Gastroesophageal sphincter (tissue), 4 donors: ENCODE results near the gene ELMO1. TPM values are rescaled to one million over a fixed set of nuclear protein-coding genes. Genes with fewer than 3 reads are reported as not detected.

Experiments
- ATAC-seq: fragments of 150-250 bp; one replicate; pipeline ENCODE4 v1.9.1; 2016; ENCODE audit warnings: mild to moderate bottlenecking, moderate library complexity
- H3K27ac ChIP-seq, 4 donors: fragments of 200-600 bp; sonication (generic) in 3 of 4; 1 replicate in 3 of 4; 2 replicates in 1 of 4; pipeline ENCODE4 v1.5.1; 2016 to 2019
- H3K27me3 ChIP-seq: fragments of 200-600 bp; sonication (generic); one replicate; pipeline ENCODE4 v1.5.1; 2019
- H3K36me3 ChIP-seq, 2 donors: fragments of 200-600 bp; sonication (generic); one replicate each; pipeline ENCODE4 v1.5.1; 2019; ENCODE audit warnings: control low read depth in 1 of 2
- H3K4me1 ChIP-seq, 3 donors: fragments of 200-600 bp; sonication (generic); 1 replicate in 2 of 3; 2 replicates in 1 of 3; pipeline ENCODE4 v1.5.1; 2016 to 2019; ENCODE audit warnings: control low read depth in 2 of 3
- H3K4me3 ChIP-seq, 2 donors: fragments of 200-600 bp; sonication (generic); one replicate each; pipeline ENCODE4 v1.5.1; 2019; ENCODE audit warnings: mild to moderate bottlenecking in 1 of 2, moderate library complexity in 1 of 2
- H3K9me3 ChIP-seq, 3 donors: fragments of 200-600 bp; sonication (generic); one replicate each; pipeline ENCODE4 v1.5.1; 2017 to 2019; ENCODE audit warnings: control low read depth in 2 of 3
- EP300 ChIP-seq: sonication (generic); formaldehyde crosslinking; IDR thresholded peaks from one replicate; pipeline ENCODE4 v1.6.1; 2017; ENCODE audit warnings: antibody characterized with exemption, mild to moderate bottlenecking
- POLR2A ChIP-seq, 2 donors: fragments of 450-650 bp; IDR thresholded peaks; one replicate each; pipeline ENCODE4 v1.6.1; 2017; ENCODE audit warnings: antibody characterized with exemption in 2 of 2, mild to moderate bottlenecking in 2 of 2, moderate library complexity in 1 of 2
- POLR2AphosphoS5 ChIP-seq: sonication (generic); formaldehyde crosslinking; IDR thresholded peaks from one replicate; pipeline ENCODE4 v1.6.1; 2017; ENCODE audit warnings: antibody characterized with exemption
- WGBS, 2 donors: methylation state at CpG; one replicate each; pipeline ENCODE4 v1.1.5; 2018; ENCODE audit warnings: low coverage in 1 of 2; 5-methylcytosine and 5-hydroxymethylcytosine counted together
- total RNA-seq, 4 donors: library from RNA; depleted of rRNA; stranded (reverse); fragments of >200 nt; gene quantifications; one replicate each; pipeline ENCODE4 v1.1.0, GENCODE V29; 2016
- TF ChIP-seq, protein P1 (sequence below), 4 experiments: fragments of 200-600 bp in 2 of 4; fragments of 450-650 bp in 2 of 4; sonication (generic) in 1 of 4; IDR thresholded peaks; one replicate each; pipeline ENCODE4 v1.5.1; 2017 to 2019; ENCODE audit warnings: antibody characterized with exemption in 4 of 4, mild to moderate bottlenecking in 2 of 4, moderate library complexity in 2 of 4

ELMO1 gene
- total RNA-seq, 4 donors from 2014 or later = 22.1 to 54.0 (median 42.7) TPM

DNA sequence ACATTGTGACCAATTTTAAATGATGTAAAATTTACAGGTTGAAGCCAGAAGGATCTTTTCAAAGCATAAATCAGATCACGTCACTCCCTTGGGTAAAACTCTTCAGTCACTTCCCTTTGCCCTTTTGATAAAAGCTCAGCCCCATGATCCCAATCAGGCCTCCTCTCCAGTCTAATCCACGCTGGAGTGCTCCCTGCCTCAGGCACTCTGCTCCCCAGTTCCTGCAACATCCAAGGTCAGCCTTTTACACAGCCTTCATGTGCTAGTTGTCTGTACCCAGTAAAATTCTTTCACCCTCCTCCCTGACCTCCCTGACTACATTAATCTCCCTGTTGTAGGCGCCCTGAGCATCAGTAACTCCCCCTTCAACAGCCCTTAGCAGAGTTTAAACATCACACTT, 14.1 kb downstream of the ELMO1 start:
- H3K4me3 ChIP-seq = no peak overlapping the region

DNA sequence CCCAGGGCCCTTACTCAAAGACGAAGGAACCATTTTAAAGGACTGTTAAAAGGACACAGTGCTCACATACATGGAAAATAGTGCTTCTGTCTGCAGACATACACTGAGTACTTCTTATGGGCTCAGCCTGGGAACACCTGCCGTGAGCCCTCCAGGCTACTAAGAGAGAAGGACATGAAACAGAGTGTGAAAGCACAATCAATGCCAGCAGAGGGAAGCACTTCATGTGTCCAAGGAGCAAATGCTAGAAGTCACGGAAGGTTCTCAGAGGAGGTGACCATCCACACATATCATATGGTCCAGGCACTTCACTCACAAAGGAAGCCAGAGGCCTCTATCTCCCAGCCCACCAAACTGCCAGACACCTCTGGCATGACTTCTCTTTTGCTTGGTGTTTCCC, 15.5 kb downstream of the ELMO1 start:
- ATAC-seq = no peak
- H3K27me3 ChIP-seq = no peaks in the 10 kb centered on the region
- no peaks in the 10 kb centered on the region for H3K36me3 ChIP-seq
- H3K4me3 ChIP-seq = no peak overlapping the region
- TF ChIP-seq, protein P1, sequence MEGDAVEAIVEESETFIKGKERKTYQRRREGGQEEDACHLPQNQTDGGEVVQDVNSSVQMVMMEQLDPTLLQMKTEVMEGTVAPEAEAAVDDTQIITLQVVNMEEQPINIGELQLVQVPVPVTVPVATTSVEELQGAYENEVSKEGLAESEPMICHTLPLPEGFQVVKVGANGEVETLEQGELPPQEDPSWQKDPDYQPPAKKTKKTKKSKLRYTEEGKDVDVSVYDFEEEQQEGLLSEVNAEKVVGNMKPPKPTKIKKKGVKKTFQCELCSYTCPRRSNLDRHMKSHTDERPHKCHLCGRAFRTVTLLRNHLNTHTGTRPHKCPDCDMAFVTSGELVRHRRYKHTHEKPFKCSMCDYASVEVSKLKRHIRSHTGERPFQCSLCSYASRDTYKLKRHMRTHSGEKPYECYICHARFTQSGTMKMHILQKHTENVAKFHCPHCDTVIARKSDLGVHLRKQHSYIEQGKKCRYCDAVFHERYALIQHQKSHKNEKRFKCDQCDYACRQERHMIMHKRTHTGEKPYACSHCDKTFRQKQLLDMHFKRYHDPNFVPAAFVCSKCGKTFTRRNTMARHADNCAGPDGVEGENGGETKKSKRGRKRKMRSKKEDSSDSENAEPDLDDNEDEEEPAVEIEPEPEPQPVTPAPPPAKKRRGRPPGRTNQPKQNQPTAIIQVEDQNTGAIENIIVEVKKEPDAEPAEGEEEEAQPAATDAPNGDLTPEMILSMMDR (IDR thresholded peaks at IDR 0.05) = no peak
- TF ChIP-seq POLR2A (IDR thresholded peaks at IDR 0.05) = no peak
- TF ChIP-seq EP300 = no peak
- no peak for TF ChIP-seq POLR2AphosphoS5
- no peaks in the 10 kb centered on the region for H3K9me3 ChIP-seq
- no peak overlapping the region for H3K27ac ChIP-seq
- 81 to 96% methylated on average over 3 of the region's 3 CpGs for WGBS, 2 donors
- peaks cover 0 to 13% (median 0%) of the 10 kb centered on the region in 3 donors for H3K4me1 ChIP-seq

More for the DNA sequence above, 14.1 kb downstream of the ELMO1 start:
- TF ChIP-seq POLR2A (IDR thresholded peaks at IDR 0.05) = no peak
- no peak for TF ChIP-seq EP300
- TF ChIP-seq, protein P1 (IDR thresholded peaks at IDR 0.05) = no peak
- TF ChIP-seq POLR2AphosphoS5 = no peak
- 48 to 56% methylated on average over 3 of the region's 3 CpGs for WGBS, 2 donors
- ATAC-seq = no peak
- no peaks in the 10 kb centered on the region for H3K27me3 ChIP-seq
- H3K27ac ChIP-seq = no peak overlapping the region
- peaks cover 0 to 13% (median 4%) of the 10 kb centered on the region in 3 donors for H3K4me1 ChIP-seq
- no peaks in the 10 kb centered on the region for H3K9me3 ChIP-seq
- no peaks in the 10 kb centered on the region for H3K36me3 ChIP-seq

DNA sequence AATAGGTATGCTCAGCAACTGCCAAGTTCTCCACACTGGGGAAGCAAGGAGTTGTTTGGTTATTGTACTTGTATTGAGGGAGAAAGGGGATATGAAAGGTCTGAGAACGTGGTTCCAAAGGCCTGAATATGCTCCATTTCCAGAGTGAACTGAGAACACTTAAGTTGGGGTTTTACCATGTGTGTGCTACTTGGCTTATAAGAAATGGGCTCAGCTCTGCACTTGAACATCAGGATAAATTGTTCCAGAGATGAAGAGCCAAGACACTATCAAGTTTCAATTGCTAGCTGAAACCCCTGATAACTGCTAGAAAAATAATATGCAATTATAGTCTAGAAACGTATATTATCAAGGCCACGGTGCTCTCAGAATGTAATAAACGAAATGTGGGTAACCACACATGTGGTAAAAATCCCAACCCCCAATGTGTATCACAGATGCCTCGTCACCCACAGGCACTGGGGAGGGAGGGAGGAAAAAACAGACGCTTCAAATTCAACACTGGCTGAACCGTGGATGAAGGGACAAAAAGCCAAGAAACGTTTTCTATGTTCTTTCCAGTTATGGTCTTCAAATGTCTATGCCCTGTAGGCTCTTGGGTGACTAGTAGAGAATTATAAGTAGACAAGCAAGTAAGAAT, 16.3 kb downstream of the ELMO1 start:
- TF ChIP-seq EP300 = no peak
- no peak for TF ChIP-seq POLR2AphosphoS5
- TF ChIP-seq POLR2A (IDR thresholded peaks at IDR 0.05) = no peak
- TF ChIP-seq, protein P1 (IDR thresholded peaks at IDR 0.05) = no peak
- Histone ChIP-seq H3K4me1 (peaks cover 0 to 13% (median 0%) of the 10 kb centered on the region in 3 donors), H3K27ac (no peak overlapping the region), H3K4me3 (no peak overlapping the region), H3K36me3 (no peaks in the 10 kb centered on the region), H3K27me3 (no peaks in the 10 kb centered on the region), H3K9me3 (no peaks in the 10 kb centered on the region)
- 39 to 40% methylated on average over 8 of the region's 8 CpGs for WGBS, 2 donors
- no peak for ATAC-seq

DNA sequence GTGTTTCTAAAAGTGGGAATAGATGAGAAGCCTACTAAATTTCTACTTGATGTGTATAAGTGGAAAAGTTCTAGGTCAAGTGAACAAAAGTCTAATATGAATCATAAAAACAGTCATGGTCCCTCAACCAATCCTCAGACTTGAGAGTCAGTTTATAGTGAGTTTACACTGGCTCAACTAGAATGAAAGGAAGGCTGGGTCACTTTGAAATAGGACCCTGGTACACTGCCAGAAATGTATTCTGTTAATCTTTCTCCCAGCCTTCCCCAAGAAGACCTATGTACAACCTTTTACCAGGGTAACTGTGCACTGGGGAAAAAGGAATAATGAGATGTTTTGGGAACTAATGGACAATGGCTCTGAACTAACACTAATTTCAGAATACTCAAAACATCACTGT, 17.3 kb downstream of the ELMO1 start:
- H3K9me3 ChIP-seq = no peaks in the 10 kb centered on the region
- H3K36me3 ChIP-seq = no peaks in the 10 kb centered on the region
- no peak overlapping the region for H3K27ac ChIP-seq
- TF ChIP-seq EP300 (no peak), POLR2A (IDR thresholded peaks at IDR 0.05) (no peak), POLR2AphosphoS5 (no peak)
- TF ChIP-seq, protein P1 (IDR thresholded peaks at IDR 0.05) = no peak
- H3K27me3 ChIP-seq = no peaks in the 10 kb centered on the region
- no peak for ATAC-seq
- no peak overlapping the region for H3K4me3 ChIP-seq
- peaks cover 0 to 13% (median 0%) of the 10 kb centered on the region in 3 donors for H3K4me1 ChIP-seq

DNA sequence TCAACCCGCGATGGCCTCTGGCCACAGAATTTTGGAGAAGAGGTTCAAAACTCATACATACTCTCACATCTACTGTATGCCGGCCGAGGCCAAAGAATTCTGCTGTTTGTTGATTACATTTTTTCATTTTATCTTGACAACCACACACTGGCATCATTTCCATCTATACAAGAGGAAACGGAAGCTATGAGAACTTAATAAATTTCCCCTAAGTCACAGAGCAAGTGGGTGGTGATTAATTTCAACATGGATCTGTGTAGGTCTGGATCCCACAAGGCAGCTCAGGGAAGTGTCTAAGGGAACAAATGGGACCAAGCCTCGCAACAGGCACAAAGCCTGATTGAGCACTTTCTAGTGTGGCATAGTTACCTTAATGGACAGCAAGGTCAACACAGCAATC, 18.0 kb downstream of the ELMO1 start:
- Histone ChIP-seq H3K4me1 (peaks cover 0 to 13% (median 0%) of the 10 kb centered on the region in 3 donors), H3K27me3 (no peaks in the 10 kb centered on the region), H3K9me3 (no peaks in the 10 kb centered on the region), H3K27ac (no peak overlapping the region), H3K4me3 (no peak overlapping the region), H3K36me3 (no peaks in the 10 kb centered on the region)
- 77 to 78% methylated on average over 3 to 6 of the region's 6 CpGs for WGBS, 2 donors
- ATAC-seq = no peak
- TF ChIP-seq POLR2A (IDR thresholded peaks at IDR 0.05) (no peak), EP300 (no peak), POLR2AphosphoS5 (no peak)
- TF ChIP-seq, protein P1 (IDR thresholded peaks at IDR 0.05) = no peak
